ENCODE results near the gene TMC8.

- TF ChIP-seq, protein P1, sequence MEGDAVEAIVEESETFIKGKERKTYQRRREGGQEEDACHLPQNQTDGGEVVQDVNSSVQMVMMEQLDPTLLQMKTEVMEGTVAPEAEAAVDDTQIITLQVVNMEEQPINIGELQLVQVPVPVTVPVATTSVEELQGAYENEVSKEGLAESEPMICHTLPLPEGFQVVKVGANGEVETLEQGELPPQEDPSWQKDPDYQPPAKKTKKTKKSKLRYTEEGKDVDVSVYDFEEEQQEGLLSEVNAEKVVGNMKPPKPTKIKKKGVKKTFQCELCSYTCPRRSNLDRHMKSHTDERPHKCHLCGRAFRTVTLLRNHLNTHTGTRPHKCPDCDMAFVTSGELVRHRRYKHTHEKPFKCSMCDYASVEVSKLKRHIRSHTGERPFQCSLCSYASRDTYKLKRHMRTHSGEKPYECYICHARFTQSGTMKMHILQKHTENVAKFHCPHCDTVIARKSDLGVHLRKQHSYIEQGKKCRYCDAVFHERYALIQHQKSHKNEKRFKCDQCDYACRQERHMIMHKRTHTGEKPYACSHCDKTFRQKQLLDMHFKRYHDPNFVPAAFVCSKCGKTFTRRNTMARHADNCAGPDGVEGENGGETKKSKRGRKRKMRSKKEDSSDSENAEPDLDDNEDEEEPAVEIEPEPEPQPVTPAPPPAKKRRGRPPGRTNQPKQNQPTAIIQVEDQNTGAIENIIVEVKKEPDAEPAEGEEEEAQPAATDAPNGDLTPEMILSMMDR (conservative IDR thresholded peaks at IDR 0.05 in 1 of 2, IDR thresholded peaks at IDR 0.05 in 1 of 2; ENCODE audit: low read depth in 1 of 2, low read length in 2 of 2): no peak
- no peak for TF ChIP-seq EZH2 (IDR thresholded peaks at IDR 0.05; ENCODE audit: low read length, missing control alignments)
These were observed 9.4 kb upstream of the TMC8 start for GRCh38 chr17:78120971-78121800.

Data from fibroblast of lung (primary cell).